Measurements from ENCODE around the gene POFUT2.

Gene POFUT2

DNA sequence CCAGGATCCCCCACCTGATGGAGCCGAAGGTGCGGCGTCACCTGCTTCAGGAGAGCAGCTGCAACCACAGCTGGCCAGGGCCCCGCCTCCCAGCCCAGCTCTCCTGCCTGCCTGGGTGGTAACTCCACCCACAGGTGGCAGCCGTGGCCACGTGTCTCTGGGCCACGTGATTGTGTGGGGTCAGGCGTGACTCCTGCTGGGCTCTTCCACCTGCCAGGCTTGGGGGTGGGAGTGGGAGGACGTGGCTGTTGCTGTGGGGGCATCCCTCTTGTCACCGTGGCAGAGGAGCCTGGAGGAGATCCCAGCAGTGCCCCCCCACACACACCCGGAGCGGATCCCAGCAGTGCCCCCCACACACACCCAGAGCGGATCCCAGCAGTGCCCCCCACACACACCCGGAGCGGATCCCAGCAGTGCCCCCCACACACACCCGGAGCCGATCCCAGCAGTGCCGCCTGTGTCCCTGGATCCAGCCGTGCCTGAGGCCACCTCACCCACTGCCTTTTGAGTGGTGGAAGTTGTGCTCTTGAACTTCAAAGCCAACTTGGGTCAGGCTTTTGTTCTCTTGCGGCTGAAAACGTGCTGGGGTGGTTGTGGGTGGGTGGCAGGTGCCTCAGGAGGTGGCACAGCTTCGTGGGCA lies 32.2 kb downstream of the POFUT2 start:
- H3K27ac ChIP-seq (ENCODE audit: low read depth, low read length, poor library complexity, severe bottlenecking): no peak overlapping the region
- no peaks in the 10 kb centered on the region for H3F3A ChIP-seq (ENCODE audit: insufficient read depth, low read length)
- H3K79me2 ChIP-seq (ENCODE audit: insufficient read depth, low read length): no peaks in the 10 kb centered on the region
- H3K9ac ChIP-seq (ENCODE audit: low read length): peak overlapping the region; percentile 29; the same call in 1 of the 2 replicates
- no peaks in the 10 kb centered on the region for H3K9me3 ChIP-seq (ENCODE audit: low read length)
- no peaks in the 10 kb centered on the region for H3K9me2 ChIP-seq (ENCODE audit: low read depth, low read length)
- peak overlapping the region; percentile 45 for H3K4me3 ChIP-seq (ENCODE audit: low read depth, low read length, poor library complexity, severe bottlenecking)
- no peaks in the 10 kb centered on the region for H3K27me3 ChIP-seq (ENCODE audit: insufficient read depth, low read length)
- H3K4me1 ChIP-seq (ENCODE audit: insufficient read depth, low read length, severe bottlenecking): peaks cover 14% of the 10 kb centered on the region
- TF ChIP-seq CTCF (IDR thresholded peaks at IDR 0.05; ENCODE audit: low read length) (no peak), EZH2 (IDR thresholded peaks at IDR 0.05; ENCODE audit: borderline replicate concordance, low read length) (no peak)
- H2AFZ ChIP-seq (ENCODE audit: low read length): no peak overlapping the region
- H3K4me2 ChIP-seq (ENCODE audit: low read length): peak overlapping the region; percentile 59
- no peaks in the 10 kb centered on the region for H4K20me1 ChIP-seq (ENCODE audit: insufficient read depth, low read length)
- H3K36me3 ChIP-seq (ENCODE audit: insufficient read depth, low read length): no peaks in the 10 kb centered on the region

- H2AFZ ChIP-seq (ENCODE audit: low read length): no peak overlapping the region
- H3K4me2 ChIP-seq (ENCODE audit: low read length): peak overlapping the region; percentile 59; the same call in 1 of the 2 replicates
- no peak overlapping the region for H3K27ac ChIP-seq (ENCODE audit: low read depth, low read length, poor library complexity, severe bottlenecking)
Measured at GRCh38 chr21:45254460-45254930, 33.2 kb downstream of the POFUT2 start.

GRCh38 chr21:45253633-45254459 lies 33.8 kb downstream of the POFUT2 start:
- no peaks in the 10 kb centered on the region for H3K9me3 ChIP-seq (ENCODE audit: low read length)
- H3K9ac ChIP-seq (ENCODE audit: low read length): no peak overlapping the region
- no peak overlapping the region for H3K4me3 ChIP-seq (ENCODE audit: low read depth, low read length, poor library complexity, severe bottlenecking)
- H3K36me3 ChIP-seq (ENCODE audit: insufficient read depth, low read length): no peaks in the 10 kb centered on the region
- no peak overlapping the region for H2AFZ ChIP-seq (ENCODE audit: low read length)
- H3K27me3 ChIP-seq (ENCODE audit: insufficient read depth, low read length): no peaks in the 10 kb centered on the region
- H3K4me2 ChIP-seq (ENCODE audit: low read length): no peak overlapping the region
- no peaks in the 10 kb centered on the region for H3K9me2 ChIP-seq (ENCODE audit: low read depth, low read length)
- H3K4me1 ChIP-seq (ENCODE audit: insufficient read depth, low read length, severe bottlenecking): peaks cover 14% of the 10 kb centered on the region
- H4K20me1 ChIP-seq (ENCODE audit: insufficient read depth, low read length): no peaks in the 10 kb centered on the region
- H3F3A ChIP-seq (ENCODE audit: insufficient read depth, low read length): no peaks in the 10 kb centered on the region
- TF ChIP-seq CTCF (IDR thresholded peaks at IDR 0.05; ENCODE audit: low read length) (no peak), EZH2 (IDR thresholded peaks at IDR 0.05; ENCODE audit: borderline replicate concordance, low read length) (no peak)
- H3K27ac ChIP-seq (ENCODE audit: low read depth, low read length, poor library complexity, severe bottlenecking): no peak overlapping the region
- no peaks in the 10 kb centered on the region for H3K79me2 ChIP-seq (ENCODE audit: insufficient read depth, low read length)

More at GRCh38 chr21:45254460-45254930, 33.2 kb downstream of the POFUT2 start:
- Histone ChIP-seq H3K79me2 (ENCODE audit: insufficient read depth, low read length) (no peaks in the 10 kb centered on the region), H3K27me3 (ENCODE audit: insufficient read depth, low read length) (no peaks in the 10 kb centered on the region), H4K20me1 (ENCODE audit: insufficient read depth, low read length) (no peaks in the 10 kb centered on the region), H3K4me3 (ENCODE audit: low read depth, low read length, poor library complexity, severe bottlenecking) (no peak overlapping the region), H3K9me3 (ENCODE audit: low read length) (no peaks in the 10 kb centered on the region), H3F3A (ENCODE audit: insufficient read depth, low read length) (no peaks in the 10 kb centered on the region), H3K4me1 (ENCODE audit: insufficient read depth, low read length, severe bottlenecking) (peaks cover 14% of the 10 kb centered on the region), H3K9me2 (ENCODE audit: low read depth, low read length) (no peaks in the 10 kb centered on the region), H3K36me3 (ENCODE audit: insufficient read depth, low read length) (no peaks in the 10 kb centered on the region), H3K9ac (ENCODE audit: low read length) (no peak overlapping the region)
- TF ChIP-seq CTCF (IDR thresholded peaks at IDR 0.05; ENCODE audit: low read length): no peak
- TF ChIP-seq EZH2 (IDR thresholded peaks at IDR 0.05; ENCODE audit: borderline replicate concordance, low read length): no peak

Data from OCI-LY1 (cell line).